ENCODE measurements around the gene ARMC10. TPM values are rescaled to one million over a fixed set of nuclear protein-coding genes. Genes with fewer than 3 reads are reported as not detected.

ARMC10 gene
- total and polyA plus RNA-seq, 9 of the 15 experiments (the other 6 are each of a cell fraction or from before 2014, with no cell fraction given) = 17.0 to 113 (median 72.6) TPM

GRCh38 chr7:103074519-103075336, at the start of gene ARMC10, which contains the start of gene FBXL13 (continued):
- TF ChIP-seq HES1 (IDR thresholded peaks at IDR 0.05; ENCODE audit: low read depth) (no peak), POLR2A (conservative IDR thresholded peaks at IDR 0.05) (peak; percentile 78), ZBTB11 (CRISPR knock-in tag; IDR thresholded peaks at IDR 0.05) (peak in 1 of 3 experiments; percentile 84; a peak in 3 of 6 replicates), TGIF2 (CRISPR knock-in tag; IDR thresholded peaks at IDR 0.05) (no peak), RCOR1 (IDR thresholded peaks at IDR 0.05; ENCODE audit: borderline replicate concordance in 1 of 2, low read depth in 2 of 2, low read length in 2 of 2) (peak in 1 of 2 experiments; percentile 49; a peak in 1 of 4 replicates), ZBTB40 (IDR thresholded peaks at IDR 0.05) (peak; percentile 73), ZBTB40 (CRISPR knock-in tag; IDR thresholded peaks at IDR 0.05) (no peak), ZNF766 (CRISPR knock-in tag; conservative IDR thresholded peaks at IDR 0.05) (no peak), ZNF764 (CRISPR knock-in tag; IDR thresholded peaks at IDR 0.05; ENCODE audit: low read depth) (no peak), ZBTB49 (CRISPR knock-in tag; IDR thresholded peaks at IDR 0.05; ENCODE audit: borderline replicate concordance) (no peak)

Data from K562 (cell line).